CD4-positive, alpha-beta memory T cell (primary cell): ENCODE data around the gene ADCY6. TPM values are rescaled to one million over a fixed set of nuclear protein-coding genes. Genes with fewer than 3 reads are reported as not detected.

Experiments used
- CTCF ChIA-PET: fragments of 350-600 bp; sonication (Branson Sonifier 250); formaldehyde crosslinking; loops from one replicate; lab custom pipeline; 2021; ENCODE audit warnings: inconsistent platforms; ENCODE audit not compliant: partially characterized antibody; lab: Charles Lee
- POLR2A ChIA-PET: fragments of 350-600 bp; sonication (Branson Sonifier 250); formaldehyde crosslinking; loops from one replicate; lab custom pipeline; 2021; ENCODE audit not compliant: partially characterized antibody; lab: Charles Lee
- DNase-seq, 5 donors: peaks; one replicate each; pipeline versions ENCODE4 v3.0.0 to v3.0.0-alpha.2; 2020 to 2022; ENCODE audit warnings: mixed read lengths in 1 of 5
- H3K27ac ChIP-seq: one replicate; pipeline ENCODE4 v1.7.0; 2013; ENCODE audit warnings: low read depth, low read length
- H3K27me3 ChIP-seq: 2 replicates; pipeline ENCODE4 v1.7.0; 2013; ENCODE audit warnings: mild to moderate bottlenecking, low read length, moderate library complexity; ENCODE audit not compliant: insufficient read depth
- H3K36me3 ChIP-seq: 2 replicates; pipeline ENCODE4 v1.7.0; 2013; ENCODE audit warnings: mild to moderate bottlenecking, low read length, moderate library complexity; ENCODE audit not compliant: insufficient read depth
- H3K4me1 ChIP-seq: 2 replicates; pipeline ENCODE4 v1.7.0; 2013; ENCODE audit warnings: mild to moderate bottlenecking, low read length, moderate library complexity; ENCODE audit not compliant: insufficient read depth
- H3K4me3 ChIP-seq, 2 donors: one replicate each; pipeline ENCODE4 v1.7.0; 2013; ENCODE audit warnings: low read length in 2 of 2, mild to moderate bottlenecking in 1 of 2
- H3K9me3 ChIP-seq, 2 donors: one replicate each; pipeline ENCODE4 v1.7.0; 2013; ENCODE audit warnings: low read length in 2 of 2, control low read depth in 1 of 2; ENCODE audit not compliant: control insufficient read depth in 1 of 2
- H3K27ac Mint-ChIP-seq, 7 donors: one replicate each; pipeline ENCODE4 v1.8.0; 2020 to 2021; ENCODE audit warnings: mixed read lengths in 7 of 7, mild to moderate bottlenecking in 6 of 7, inconsistent platforms in 3 of 7, moderate library complexity in 3 of 7
- H3K27me3 Mint-ChIP-seq, 2 donors: one replicate each; pipeline ENCODE4 v1.8.0; 2020 to 2021; ENCODE audit warnings: mixed read lengths in 2 of 2
- H3K36me3 Mint-ChIP-seq, 2 donors: one replicate each; pipeline ENCODE4 v1.8.0; 2020 to 2021; ENCODE audit warnings: mixed read lengths in 2 of 2, inconsistent platforms in 1 of 2, mild to moderate bottlenecking in 1 of 2
- H3K4me1 Mint-ChIP-seq, 4 donors: one replicate each; pipeline ENCODE4 v1.8.0; 2020 to 2021; ENCODE audit warnings: mixed read lengths in 4 of 4, mild to moderate bottlenecking in 1 of 4
- H3K4me3 Mint-ChIP-seq, 8 donors: one replicate each; pipeline ENCODE4 v1.8.0; 2020 to 2021; ENCODE audit warnings: mixed read lengths in 8 of 8, mild to moderate bottlenecking in 7 of 8, moderate library complexity in 6 of 8, inconsistent platforms in 3 of 8
- H3K9me3 Mint-ChIP-seq, 8 donors: one replicate each; pipeline ENCODE4 v1.8.0; 2020 to 2021; ENCODE audit warnings: mixed read lengths in 8 of 8, mild to moderate bottlenecking in 5 of 8, inconsistent platforms in 3 of 8, moderate library complexity in 1 of 8
- intact Hi-C: fragments of 100-400 bp; cut with micrococcal nuclease; formaldehyde crosslinking; loops from one replicate; pipeline ENCODE4 v1.15.1; 2023
- polyA plus RNA-seq, 2 donors: library from polyadenylated mRNA; unstranded; fragments of 300-500 nt; fragmentation: Illumina TruSeq; gene quantifications; one replicate each; pipeline ENCODE4 v1.2.3, GENCODE V29; 2021
- total RNA-seq, 2 experiments: library from RNA; stranded (reverse); gene quantifications; one replicate each; pipeline ENCODE4 v1.2.3, GENCODE V29; 2021

ADCY6 gene
- total and polyA plus RNA-seq, 4 experiments from 2014 or later: not detected

- Mint-ChIP-seq H3K9me3 (no peaks in the 10 kb centered on the region), H3K27me3 (no peaks in the 10 kb centered on the region), H3K27ac (peak overlapping the region in 4 of 7 donors; percentile 7 to 54 (median 50)), H3K36me3 (no peaks in the 10 kb centered on the region), H3K4me1 (peaks cover 10 to 32% (median 17%) of the 10 kb centered on the region in 4 donors), H3K4me3 (peak overlapping the region in 1 of 8 donors; percentile 13)
- Histone ChIP-seq H3K4me3 (no peak overlapping the region), H3K4me1 (peaks cover 25% of the 10 kb centered on the region), H3K9me3 (no peaks in the 10 kb centered on the region), H3K27ac (no peak overlapping the region), H3K27me3 (no peaks in the 10 kb centered on the region), H3K36me3 (no peaks in the 10 kb centered on the region)
- ChIA-PET CTCF (interaction anchor here (1.3 to 1.7 kb wide), 4 partner anchors 15 to 59 kb away, joined by 3 to 5 read pairs (median 5); no protein-coding TSS in a partner anchor), POLR2A (no interaction called here)
- intact Hi-C loops: no loop called here
- no peak for DNase-seq
Measured at GRCh38 chr12:48811437-48812090, 22.7 kb upstream of the ADCY6 start.

GRCh38 chr12:48810903-48811431, 22.1 kb upstream of the ADCY6 start:
- peaks cover 19% of the 10 kb centered on the region for H3K4me1 ChIP-seq
- intact Hi-C loops: no loop called here
- Mint-ChIP-seq H3K9me3 (no peaks in the 10 kb centered on the region), H3K4me1 (peaks cover 5 to 26% (median 12%) of the 10 kb centered on the region in 4 donors), H3K27me3 (no peaks in the 10 kb centered on the region), H3K4me3 (no peak overlapping the region), H3K36me3 (no peaks in the 10 kb centered on the region), H3K27ac (peak overlapping the region in 1 of 7 donors; percentile 23)
- H3K36me3 ChIP-seq: no peaks in the 10 kb centered on the region
- no peak overlapping the region for H3K4me3 ChIP-seq
- CTCF ChIA-PET: interaction anchor here (1.5 to 1.7 kb wide), 3 partner anchors 14 to 58 kb away, joined by 5 to 7 read pairs (median 5); no protein-coding TSS in a partner anchor
- no peaks in the 10 kb centered on the region for H3K27me3 ChIP-seq
- no peaks in the 10 kb centered on the region for H3K9me3 ChIP-seq
- DNase-seq: no peak
- no peak overlapping the region for H3K27ac ChIP-seq
- POLR2A ChIA-PET: no interaction called here

DNA sequence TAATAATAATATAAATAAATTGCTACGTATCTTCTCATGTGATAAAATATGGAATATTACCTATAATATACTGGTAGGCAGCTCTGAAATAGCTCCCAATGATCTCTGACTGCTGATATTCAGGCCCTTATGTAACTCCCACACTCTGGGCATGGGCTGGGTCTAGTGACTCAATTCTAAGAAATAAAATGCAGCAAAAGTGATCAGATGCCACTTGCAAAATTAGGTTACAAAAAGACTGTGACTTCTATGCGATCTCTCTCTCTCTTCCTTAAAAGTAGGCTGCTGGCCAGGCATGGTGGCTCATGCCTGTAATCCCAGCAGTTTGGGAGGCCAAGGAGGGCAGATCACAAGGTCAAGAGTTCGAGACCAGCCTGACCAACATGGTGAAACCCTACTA, 19.1 kb upstream of the ADCY6 start:
- POLR2A ChIA-PET: no interaction called here
- CTCF ChIA-PET: interaction anchor here (1.3 to 1.5 kb wide), 2 partner anchors 13 to 54 kb away, joined by 4 to 5 read pairs; no protein-coding TSS in a partner anchor
- Mint-ChIP-seq H3K27ac (no peak overlapping the region), H3K36me3 (no peaks in the 10 kb centered on the region), H3K4me1 (peaks cover 5 to 10% (median 7%) of the 10 kb centered on the region in 4 donors), H3K4me3 (no peak overlapping the region), H3K9me3 (no peaks in the 10 kb centered on the region), H3K27me3 (no peaks in the 10 kb centered on the region)
- intact Hi-C loops: no loop called here
- Histone ChIP-seq H3K27ac (no peak overlapping the region), H3K27me3 (no peaks in the 10 kb centered on the region), H3K9me3 (no peaks in the 10 kb centered on the region), H3K4me3 (no peak overlapping the region), H3K36me3 (no peaks in the 10 kb centered on the region), H3K4me1 (peaks cover 8% of the 10 kb centered on the region)
- no peak for DNase-seq

DNA sequence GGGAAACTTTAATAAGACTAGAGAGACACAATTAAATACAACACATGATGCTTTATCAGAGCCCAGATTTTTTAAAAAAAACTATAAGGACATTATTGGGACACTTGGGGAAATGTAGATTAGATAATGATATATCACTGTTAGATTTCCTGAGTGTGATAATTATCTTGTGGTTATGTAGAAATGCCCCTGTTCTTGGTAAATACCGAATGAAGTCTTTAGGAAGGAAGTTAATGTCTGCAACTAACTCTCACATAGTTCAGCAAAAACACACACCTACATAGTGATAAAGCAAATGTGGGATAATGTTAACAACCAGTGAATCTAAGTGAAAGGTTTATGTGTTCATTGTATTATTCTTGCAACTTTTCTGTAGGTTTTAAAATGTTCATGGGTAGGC, 14.8 kb upstream of the ADCY6 start:
- Histone ChIP-seq H3K4me1 (peaks cover 8% of the 10 kb centered on the region), H3K4me3 (no peak overlapping the region), H3K36me3 (no peaks in the 10 kb centered on the region), H3K27me3 (no peaks in the 10 kb centered on the region), H3K27ac (no peak overlapping the region), H3K9me3 (no peaks in the 10 kb centered on the region)
- H3K9me3 Mint-ChIP-seq: no peaks in the 10 kb centered on the region
- DNase-seq: no peak
- H3K4me3 Mint-ChIP-seq: no peak overlapping the region
- ChIA-PET CTCF (interaction anchor here (1.3 to 1.8 kb wide), 3 partner anchors 8 to 12 kb away, joined by 3 to 5 read pairs (median 4); no protein-coding TSS in a partner anchor), POLR2A (no interaction called here)
- peak overlapping the region in 1 of 7 donors; percentile 60 for H3K27ac Mint-ChIP-seq
- no peaks in the 10 kb centered on the region for H3K27me3 Mint-ChIP-seq
- H3K4me1 Mint-ChIP-seq: peaks cover 5 to 7% (median 6%) of the 10 kb centered on the region in 4 donors
- H3K36me3 Mint-ChIP-seq: no peaks in the 10 kb centered on the region
- intact Hi-C loops: no loop called here

GRCh38 chr12:48800971-48801370, 12.1 kb upstream of the ADCY6 start:
- peaks cover 8% of the 10 kb centered on the region for H3K4me1 ChIP-seq
- no peak overlapping the region for H3K4me3 ChIP-seq
- H3K27me3 ChIP-seq: no peaks in the 10 kb centered on the region
- Mint-ChIP-seq H3K9me3 (no peaks in the 10 kb centered on the region), H3K36me3 (no peaks in the 10 kb centered on the region), H3K27me3 (peaks cover 0 to under 1% of the 10 kb centered on the region in 2 donors), H3K4me1 (peaks cover 5 to 7% (median 6%) of the 10 kb centered on the region in 4 donors), H3K4me3 (no peak overlapping the region), H3K27ac (no peak overlapping the region)
- no peaks in the 10 kb centered on the region for H3K9me3 ChIP-seq
- DNase-seq: no peak
- no peak overlapping the region for H3K27ac ChIP-seq
- H3K36me3 ChIP-seq: no peaks in the 10 kb centered on the region
- intact Hi-C loops: no loop called here
- ChIA-PET CTCF (interaction anchor here (3.2 to 8.3 kb wide), 2 partner anchors 14 to 48 kb away, joined by 16 to 53 read pairs; partner anchors contain the start of gene CACNB3), POLR2A (no interaction called here)

- H3K36me3 ChIP-seq: no peaks in the 10 kb centered on the region
- Mint-ChIP-seq H3K4me3 (no peak overlapping the region), H3K36me3 (no peaks in the 10 kb centered on the region), H3K27me3 (peaks cover 0 to 3% of the 10 kb centered on the region in 2 donors), H3K27ac (no peak overlapping the region), H3K9me3 (no peaks in the 10 kb centered on the region), H3K4me1 (peaks cover 7 to 9% (median 9%) of the 10 kb centered on the region in 4 donors)
- no peak overlapping the region for H3K4me3 ChIP-seq
- no peak overlapping the region for H3K27ac ChIP-seq
- POLR2A ChIA-PET: no interaction called here
- no peaks in the 10 kb centered on the region for H3K9me3 ChIP-seq
- intact Hi-C loops: no loop called here
- CTCF ChIA-PET: interaction anchor here (3.2 to 8.3 kb wide), 2 partner anchors 15 to 47 kb away, joined by 16 to 53 read pairs; partner anchors contain the start of gene CACNB3
- no peak for DNase-seq
- peaks cover 8% of the 10 kb centered on the region for H3K4me1 ChIP-seq
- H3K27me3 ChIP-seq: no peaks in the 10 kb centered on the region
Measured at GRCh38 chr12:48800457-48800856, 11.6 kb upstream of the ADCY6 start.

- DNase-seq: no peak
- Mint-ChIP-seq H3K27me3 (peaks cover 0 to 7% of the 10 kb centered on the region in 2 donors), H3K4me3 (no peak overlapping the region), H3K9me3 (no peaks in the 10 kb centered on the region), H3K4me1 (peaks cover 0 to 4% (median 3%) of the 10 kb centered on the region in 4 donors), H3K27ac (no peak overlapping the region), H3K36me3 (no peaks in the 10 kb centered on the region)
- H3K4me1 ChIP-seq: no peaks in the 10 kb centered on the region
- H3K9me3 ChIP-seq: no peaks in the 10 kb centered on the region
- ChIA-PET CTCF (interaction anchor here (1.1 to 8.3 kb wide), 4 partner anchors 11 to 41 kb away, joined by 5 to 156 read pairs (median 33); partner anchors contain the start of gene CACNB3), POLR2A (no interaction called here)
- intact Hi-C loops: loop anchor here (1.0 kb wide), 1 partner anchor 44 kb away; no protein-coding TSS in a partner anchor
- no peaks in the 10 kb centered on the region for H3K36me3 ChIP-seq
- H3K27ac ChIP-seq: no peak overlapping the region
- no peaks in the 10 kb centered on the region for H3K27me3 ChIP-seq
- H3K4me3 ChIP-seq: no peak overlapping the region
Measured at GRCh38 chr12:48796976-48797375, 8.1 kb upstream of the ADCY6 start.
